Activated CD4-positive, alpha-beta T cell treated with anti-CD3 and anti-CD28 coated beads for 48 hours (primary cell): ENCODE results near the gene TMF1.

Experiments
- DNase-seq: peaks from one replicate; pipeline ENCODE4 v3.0.0-alpha.2; 2020

TMF1 gene

GRCh38 chr3:69012800-69013252, 39.3 kb downstream of the TMF1 start:
- DNase-seq: peak; percentile 26

- DNase-seq: no peak
Observed at GRCh38 chr3:69012100-69012799, 39.9 kb downstream of the TMF1 start.

GRCh38 chr3:69011096-69011730, 40.9 kb downstream of the TMF1 start:
- DNase-seq: no peak

GRCh38 chr3:69009559-69010410, 42.3 kb downstream of the TMF1 start:
- DNase-seq: no peak

- DNase-seq: no peak
Observed at GRCh38 chr3:69008980-69009379, 43.2 kb downstream of the TMF1 start.

GRCh38 chr3:69005791-69006482, 46.2 kb downstream of the TMF1 start:
- DNase-seq: no peak

- DNase-seq: no peak
Observed at GRCh38 chr3:69005071-69005790, 46.9 kb downstream of the TMF1 start.

GRCh38 chr3:69004138-69004537, 48.0 kb downstream of the TMF1 start:
- DNase-seq: no peak

GRCh38 chr3:68999605-69000004, 52.5 kb downstream of the TMF1 start:
- no peak for DNase-seq

GRCh38 chr3:68999158-68999557, 53.0 kb downstream of the TMF1 start:
- DNase-seq: no peak

GRCh38 chr3:68997887-68998286, 54.2 kb downstream of the TMF1 start:
- DNase-seq: no peak

GRCh38 chr3:68996356-68996995, 55.7 kb downstream of the TMF1 start:
- no peak for DNase-seq

GRCh38 chr3:68988740-68989139, 63.4 kb downstream of the TMF1 start:
- DNase-seq: no peak

- no peak for DNase-seq
Observed at GRCh38 chr3:68987322-68987721, 64.8 kb downstream of the TMF1 start.

GRCh38 chr3:68986496-68987208, 65.5 kb downstream of the TMF1 start:
- DNase-seq: no peak

- no peak for DNase-seq
Observed at GRCh38 chr3:68985146-68985790, 66.9 kb downstream of the TMF1 start.

GRCh38 chr3:68984011-68984530, 68.1 kb downstream of the TMF1 start:
- no peak for DNase-seq

GRCh38 chr3:68977486-68978167, 74.5 kb downstream of the TMF1 start:
- no peak for DNase-seq

GRCh38 chr3:68974711-68975110, 77.4 kb downstream of the TMF1 start:
- no peak for DNase-seq

GRCh38 chr3:68973639-68974038, 78.5 kb downstream of the TMF1 start:
- no peak for DNase-seq
